Measurements from ENCODE around the gene SLC39A12. TPM values are rescaled to one million over a fixed set of nuclear protein-coding genes. Genes with fewer than 3 reads are reported as not detected.

The SLC39A12 gene
- total and polyA plus RNA-seq, 10 of the 15 experiments (the other 5 are each of a cell fraction or from before 2014, with no cell fraction given), result 0.47 to 1.5 (median 0.68) TPM; not detected in 1

DNA sequence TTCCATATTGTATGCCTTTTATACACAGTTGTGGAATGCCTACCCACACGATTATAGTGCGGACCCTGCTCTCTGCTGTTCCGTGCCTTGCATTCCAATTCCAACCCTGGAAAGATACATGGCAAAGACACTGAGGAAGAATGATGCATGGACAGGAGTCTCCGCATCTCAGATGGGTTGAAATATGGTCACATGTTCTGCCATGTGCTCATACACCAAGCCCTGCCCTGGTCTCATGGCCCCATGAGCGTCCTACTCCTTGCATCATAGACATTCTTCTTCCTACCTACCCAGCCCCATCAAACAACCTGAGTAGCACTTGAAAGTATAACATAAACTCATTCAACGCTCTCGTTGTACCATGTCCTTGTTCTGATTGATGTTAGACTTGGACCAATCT is 6.3 kb downstream of the SLC39A12 start (continued):
- TF ChIP-seq JUND (IDR thresholded peaks at IDR 0.05; ENCODE audit: low read depth, low read length) (no peak), MTA3 (IDR thresholded peaks at IDR 0.05; ENCODE audit: borderline replicate concordance, low read length) (no peak)
- TF ChIP-seq, protein P1, sequence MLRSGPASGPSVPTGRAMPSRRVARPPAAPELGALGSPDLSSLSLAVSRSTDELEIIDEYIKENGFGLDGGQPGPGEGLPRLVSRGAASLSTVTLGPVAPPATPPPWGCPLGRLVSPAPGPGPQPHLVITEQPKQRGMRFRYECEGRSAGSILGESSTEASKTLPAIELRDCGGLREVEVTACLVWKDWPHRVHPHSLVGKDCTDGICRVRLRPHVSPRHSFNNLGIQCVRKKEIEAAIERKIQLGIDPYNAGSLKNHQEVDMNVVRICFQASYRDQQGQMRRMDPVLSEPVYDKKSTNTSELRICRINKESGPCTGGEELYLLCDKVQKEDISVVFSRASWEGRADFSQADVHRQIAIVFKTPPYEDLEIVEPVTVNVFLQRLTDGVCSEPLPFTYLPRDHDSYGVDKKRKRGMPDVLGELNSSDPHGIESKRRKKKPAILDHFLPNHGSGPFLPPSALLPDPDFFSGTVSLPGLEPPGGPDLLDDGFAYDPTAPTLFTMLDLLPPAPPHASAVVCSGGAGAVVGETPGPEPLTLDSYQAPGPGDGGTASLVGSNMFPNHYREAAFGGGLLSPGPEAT (IDR thresholded peaks at IDR 0.05; ENCODE audit: low read depth), result no peak

- RAD21 ChIA-PET (ENCODE audit: unreplicated experiment), result no interaction called here
- POLR2A ChIA-PET, result no interaction called here
- H3K79me2 ChIP-seq (ENCODE audit: control insufficient read depth, insufficient read depth, low read length), result no peaks in the 10 kb centered on the region
- H3K9ac ChIP-seq (ENCODE audit: control insufficient read depth, insufficient read depth, low read length), result no peak overlapping the region
- no peaks in the 10 kb centered on the region for H3K9me3 ChIP-seq (replicated peaks; ENCODE audit: control insufficient read depth, insufficient read depth, low read length)
- H4K20me1 ChIP-seq (ENCODE audit: control insufficient read depth, insufficient read depth), result no peaks in the 10 kb centered on the region
- ATAC-seq, result no peak
- H3K4me1 ChIP-seq (ENCODE audit: control insufficient read depth, insufficient read depth, low read length), result no peaks in the 10 kb centered on the region
- intact Hi-C loops (cut with micrococcal nuclease; ENCODE audit: unreplicated experiment), result no loop called here
- no peak for FAIRE-seq
- no peak overlapping the region for H3K4me3 ChIP-seq
- DNase-seq (ENCODE audit: low read depth, low spot score), result no peak
- no peaks in the 10 kb centered on the region for H3K27me3 ChIP-seq (replicated peaks in 1 of 2; ENCODE audit: control insufficient read depth in 2 of 2, insufficient read depth in 2 of 2, low read length in 1 of 2)
- BruUV-seq (replicated peaks), result no TSS peak
- H3K27ac ChIP-seq (ENCODE audit: control insufficient read depth, insufficient read depth), result no peak overlapping the region
- in situ Hi-C loops (cut with MboI), result no loop called here
- 3% methylated on average over 2 of the region's 2 CpGs for WGBS (ENCODE audit: insufficient coverage, insufficient replicate concordance, low lambda C conversion rate, missing lambda C conversion rate)
- CTCF ChIA-PET, result no interaction called here
- SMC1A ChIA-PET (ENCODE audit: uncharacterized antibody, unreplicated experiment), result no interaction called here
- H2AFZ ChIP-seq (ENCODE audit: control insufficient read depth, low read depth, low read length), result no peak overlapping the region
- no peak overlapping the region for H3K4me2 ChIP-seq (ENCODE audit: control insufficient read depth, insufficient read depth)
- no peaks in the 10 kb centered on the region for H3K36me3 ChIP-seq (ENCODE audit: control insufficient read depth in 2 of 2, insufficient read depth in 2 of 2, low read length in 1 of 2)
- TF ChIP-seq, protein P2, sequence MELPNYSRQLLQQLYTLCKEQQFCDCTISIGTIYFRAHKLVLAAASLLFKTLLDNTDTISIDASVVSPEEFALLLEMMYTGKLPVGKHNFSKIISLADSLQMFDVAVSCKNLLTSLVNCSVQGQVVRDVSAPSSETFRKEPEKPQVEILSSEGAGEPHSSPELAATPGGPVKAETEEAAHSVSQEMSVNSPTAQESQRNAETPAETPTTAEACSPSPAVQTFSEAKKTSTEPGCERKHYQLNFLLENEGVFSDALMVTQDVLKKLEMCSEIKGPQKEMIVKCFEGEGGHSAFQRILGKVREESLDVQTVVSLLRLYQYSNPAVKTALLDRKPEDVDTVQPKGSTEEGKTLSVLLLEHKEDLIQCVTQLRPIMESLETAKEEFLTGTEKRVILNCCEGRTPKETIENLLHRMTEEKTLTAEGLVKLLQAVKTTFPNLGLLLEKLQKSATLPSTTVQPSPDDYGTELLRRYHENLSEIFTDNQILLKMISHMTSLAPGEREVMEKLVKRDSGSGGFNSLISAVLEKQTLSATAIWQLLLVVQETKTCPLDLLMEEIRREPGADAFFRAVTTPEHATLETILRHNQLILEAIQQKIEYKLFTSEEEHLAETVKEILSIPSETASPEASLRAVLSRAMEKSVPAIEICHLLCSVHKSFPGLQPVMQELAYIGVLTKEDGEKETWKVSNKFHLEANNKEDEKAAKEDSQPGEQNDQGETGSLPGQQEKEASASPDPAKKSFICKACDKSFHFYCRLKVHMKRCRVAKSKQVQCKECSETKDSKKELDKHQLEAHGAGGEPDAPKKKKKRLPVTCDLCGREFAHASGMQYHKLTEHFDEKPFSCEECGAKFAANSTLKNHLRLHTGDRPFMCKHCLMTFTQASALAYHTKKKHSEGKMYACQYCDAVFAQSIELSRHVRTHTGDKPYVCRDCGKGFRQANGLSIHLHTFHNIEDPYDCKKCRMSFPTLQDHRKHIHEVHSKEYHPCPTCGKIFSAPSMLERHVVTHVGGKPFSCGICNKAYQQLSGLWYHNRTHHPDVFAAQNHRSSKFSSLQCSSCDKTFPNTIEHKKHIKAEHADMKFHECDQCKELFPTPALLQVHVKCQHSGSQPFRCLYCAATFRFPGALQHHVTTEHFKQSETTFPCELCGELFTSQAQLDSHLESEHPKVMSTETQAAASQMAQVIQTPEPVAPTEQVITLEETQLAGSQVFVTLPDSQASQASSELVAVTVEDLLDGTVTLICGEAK (IDR thresholded peaks at IDR 0.05; ENCODE audit: borderline replicate concordance), result no peak
- TF ChIP-seq HSF1 (IDR thresholded peaks at IDR 0.05; ENCODE audit: low read depth, low read length), result no peak
- TF ChIP-seq TBL1XR1 (IDR thresholded peaks at IDR 0.05; ENCODE audit: low read depth, low read length), result no peak
- TF ChIP-seq HDAC6 (IDR thresholded peaks at IDR 0.05; ENCODE audit: unreplicated experiment), result no peak
- TF ChIP-seq, protein P3, sequence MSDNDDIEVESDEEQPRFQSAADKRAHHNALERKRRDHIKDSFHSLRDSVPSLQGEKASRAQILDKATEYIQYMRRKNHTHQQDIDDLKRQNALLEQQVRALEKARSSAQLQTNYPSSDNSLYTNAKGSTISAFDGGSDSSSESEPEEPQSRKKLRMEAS (IDR thresholded peaks at IDR 0.05; ENCODE audit: low read depth, low read length), result no peak
- no peak for TF ChIP-seq RAD21 (IDR thresholded peaks at IDR 0.05; ENCODE audit: insufficient read depth, low read depth, low read length)
- no peak for TF ChIP-seq EGR1 (IDR thresholded peaks at IDR 0.05; ENCODE audit: borderline replicate concordance in 1 of 2, low read depth in 2 of 2, low read length in 2 of 2)
- TF ChIP-seq STAT3 (IDR thresholded peaks at IDR 0.05; ENCODE audit: low read depth, low read length), result no peak
- no peak for TF ChIP-seq IKZF1 (conservative IDR thresholded peaks at IDR 0.05)
- no peak for TF ChIP-seq ATF7 (IDR thresholded peaks at IDR 0.05; ENCODE audit: low read depth)
- no peak for TF ChIP-seq BMI1 (IDR thresholded peaks at IDR 0.05; ENCODE audit: borderline replicate concordance)
- TF ChIP-seq PAX5 (IDR thresholded peaks at IDR 0.05; ENCODE audit: borderline replicate concordance, low read depth, low read length), result no peak
Measured at GRCh38 chr10:17959870-17960269, 8.2 kb downstream of the SLC39A12 start.
